Measurements from ENCODE around the gene GSTK1. TPM values are rescaled to one million over a fixed set of nuclear protein-coding genes. Genes with fewer than 3 reads are reported as not detected.

GSTK1 gene
- total RNA-seq, 2 experiments from 2014 or later, result 163 to 171 TPM

DNA sequence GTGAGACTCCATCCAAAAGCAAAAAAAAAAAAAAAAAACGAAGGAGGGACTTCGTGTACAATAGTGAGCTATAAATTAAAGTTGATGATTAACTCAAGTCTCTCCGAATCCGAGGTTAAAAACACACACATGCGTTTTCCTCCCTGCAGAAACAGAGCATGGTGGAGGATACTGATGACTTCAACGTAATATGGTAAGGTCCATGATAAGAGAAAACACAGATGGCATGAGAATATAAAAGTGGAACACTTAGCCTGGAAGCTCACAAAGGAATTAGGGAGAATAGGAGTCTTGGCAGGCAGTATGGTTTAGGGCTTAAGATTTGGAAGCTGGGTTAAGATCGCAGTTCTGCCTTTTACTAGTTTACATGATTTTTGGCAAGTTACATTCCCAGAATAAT lies 20.1 kb upstream of the GSTK1 start:
- POLR2A ChIA-PET, result no interaction called here
- Mint-ChIP-seq H3K36me3 (ENCODE audit: low read depth) (peaks cover 7% of the 10 kb centered on the region), H3K4me3 (no peak overlapping the region), H3K9me3 (peaks cover 8% of the 10 kb centered on the region), H3K27ac (no peak overlapping the region), H3K27me3 (no peaks in the 10 kb centered on the region), H3K4me1 (ENCODE audit: low read depth) (peaks cover 51% of the 10 kb centered on the region)
- CTCF ChIA-PET, result interaction anchor here (0.8 to 7.9 kb wide), 8 partner anchors 15 to 174 kb away, joined by 3 to 211 read pairs (median 6); no protein-coding TSS in a partner anchor
- ATAC-seq (no peak), DNase-seq (no peak)
- TF ChIP-seq, protein P1, sequence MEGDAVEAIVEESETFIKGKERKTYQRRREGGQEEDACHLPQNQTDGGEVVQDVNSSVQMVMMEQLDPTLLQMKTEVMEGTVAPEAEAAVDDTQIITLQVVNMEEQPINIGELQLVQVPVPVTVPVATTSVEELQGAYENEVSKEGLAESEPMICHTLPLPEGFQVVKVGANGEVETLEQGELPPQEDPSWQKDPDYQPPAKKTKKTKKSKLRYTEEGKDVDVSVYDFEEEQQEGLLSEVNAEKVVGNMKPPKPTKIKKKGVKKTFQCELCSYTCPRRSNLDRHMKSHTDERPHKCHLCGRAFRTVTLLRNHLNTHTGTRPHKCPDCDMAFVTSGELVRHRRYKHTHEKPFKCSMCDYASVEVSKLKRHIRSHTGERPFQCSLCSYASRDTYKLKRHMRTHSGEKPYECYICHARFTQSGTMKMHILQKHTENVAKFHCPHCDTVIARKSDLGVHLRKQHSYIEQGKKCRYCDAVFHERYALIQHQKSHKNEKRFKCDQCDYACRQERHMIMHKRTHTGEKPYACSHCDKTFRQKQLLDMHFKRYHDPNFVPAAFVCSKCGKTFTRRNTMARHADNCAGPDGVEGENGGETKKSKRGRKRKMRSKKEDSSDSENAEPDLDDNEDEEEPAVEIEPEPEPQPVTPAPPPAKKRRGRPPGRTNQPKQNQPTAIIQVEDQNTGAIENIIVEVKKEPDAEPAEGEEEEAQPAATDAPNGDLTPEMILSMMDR (IDR thresholded peaks at IDR 0.05), result no peak
- intact Hi-C loops (cut with micrococcal nuclease), result no loop called here

- TF ChIP-seq, protein P1 (IDR thresholded peaks at IDR 0.05), result no peak
- Mint-ChIP-seq H3K4me3 (no peak overlapping the region), H3K4me1 (ENCODE audit: low read depth) (peaks cover 54% of the 10 kb centered on the region), H3K27ac (peak overlapping the region; percentile 18), H3K27me3 (no peaks in the 10 kb centered on the region), H3K9me3 (peaks cover 8% of the 10 kb centered on the region), H3K36me3 (ENCODE audit: low read depth) (peaks cover 7% of the 10 kb centered on the region)
- intact Hi-C loops (cut with micrococcal nuclease), result loop anchor here (2.0 kb wide), 1 partner anchor 47 kb away; no protein-coding TSS in a partner anchor
- ATAC-seq (no peak), DNase-seq (no peak)
- POLR2A ChIA-PET, result no interaction called here
- CTCF ChIA-PET, result interaction anchor here (0.8 to 7.9 kb wide), 7 partner anchors 14 to 173 kb away, joined by 3 to 211 read pairs (median 6); no protein-coding TSS in a partner anchor
Measured at GRCh38 chr7:143243614-143244013, 19.6 kb upstream of the GSTK1 start.

- H3K9me3 Mint-ChIP-seq, result peaks cover 11% of the 10 kb centered on the region
- DNase-seq, result no peak
- CTCF ChIA-PET, result interaction anchor here (0.9 to 7.9 kb wide), 7 partner anchors 11 to 173 kb away, joined by 3 to 211 read pairs (median 6); no protein-coding TSS in a partner anchor
- H3K36me3 Mint-ChIP-seq (ENCODE audit: low read depth), result peaks cover 12% of the 10 kb centered on the region
- no peaks in the 10 kb centered on the region for H3K27me3 Mint-ChIP-seq
- H3K4me3 Mint-ChIP-seq, result no peak overlapping the region
- intact Hi-C loops (cut with micrococcal nuclease), result loop anchor here (2.0 kb wide), 1 partner anchor 46 kb away; no protein-coding TSS in a partner anchor
- no peak for ATAC-seq
- TF ChIP-seq, protein P1 (IDR thresholded peaks at IDR 0.05), result no peak
- H3K27ac Mint-ChIP-seq, result peak overlapping the region; percentile 80
- POLR2A ChIA-PET, result interaction anchor here (1.8 kb wide), 1 partner anchor 19 kb away, joined by 5 read pairs; the partner anchor contains the start of gene GSTK1
- H3K4me1 Mint-ChIP-seq (ENCODE audit: low read depth), result peaks cover 61% of the 10 kb centered on the region
Measured at GRCh38 chr7:143244321-143244720, 18.9 kb upstream of the GSTK1 start.

- Mint-ChIP-seq H3K4me1 (ENCODE audit: low read depth) (peaks cover 66% of the 10 kb centered on the region), H3K27me3 (no peaks in the 10 kb centered on the region), H3K27ac (peak overlapping the region; percentile 86), H3K4me3 (no peak overlapping the region), H3K36me3 (ENCODE audit: low read depth) (peaks cover 18% of the 10 kb centered on the region), H3K9me3 (peaks cover 17% of the 10 kb centered on the region)
- intact Hi-C loops (cut with micrococcal nuclease), result loop anchor here (2.0 to 5.0 kb wide), 2 partner anchors 37 to 46 kb away; partner anchors contain the start of gene TMEM139
- ChIA-PET CTCF (interaction anchor here (0.8 to 7.9 kb wide), 10 partner anchors 10 to 242 kb away, joined by 3 to 211 read pairs (median 4); no protein-coding TSS in a partner anchor), POLR2A (interaction anchor here (0.8 to 1.8 kb wide), 3 partner anchors 18 to 65 kb away, joined by 3 to 6 read pairs (median 5); partner anchors contain the start of genes CASP2 and GSTK1)
- DNase-seq (no peak), ATAC-seq (peak; percentile 68)
- TF ChIP-seq, protein P1 (IDR thresholded peaks at IDR 0.05), result no peak
Measured at GRCh38 chr7:143245123-143245522, 18.1 kb upstream of the GSTK1 start.

GRCh38 chr7:143247372-143247771 lies 15.9 kb upstream of the GSTK1 start:
- H3K4me3 Mint-ChIP-seq, result no peak overlapping the region
- ChIA-PET CTCF (interaction anchor here (1.1 to 2.8 kb wide), 5 partner anchors 10 to 133 kb away, joined by 3 to 15 read pairs (median 4); no protein-coding TSS in a partner anchor), POLR2A (interaction anchor here (0.7 to 1.4 kb wide), 2 partner anchors 40 to 62 kb away, joined by 3 read pairs; no protein-coding TSS in a partner anchor)
- TF ChIP-seq, protein P1 (IDR thresholded peaks at IDR 0.05), result no peak
- peaks cover 24% of the 10 kb centered on the region for H3K9me3 Mint-ChIP-seq
- peaks cover 77% of the 10 kb centered on the region for H3K4me1 Mint-ChIP-seq (ENCODE audit: low read depth)
- DNase-seq (no peak), ATAC-seq (no peak)
- H3K27ac Mint-ChIP-seq, result no peak overlapping the region
- intact Hi-C loops (cut with micrococcal nuclease), result loop anchor here (5.0 kb wide), 1 partner anchor 35 kb away; the partner anchor contains the start of gene TMEM139
- H3K36me3 Mint-ChIP-seq (ENCODE audit: low read depth), result peaks cover 29% of the 10 kb centered on the region
- no peaks in the 10 kb centered on the region for H3K27me3 Mint-ChIP-seq

All from activated CD8-positive, alpha-beta T cell treated with anti-CD3 and anti-CD28 coated beads for 36 hours (primary cell).